ENCODE results near the gene PPP1R1A.

- TF ChIP-seq CTCF (conservative IDR thresholded peaks at IDR 0.05; ENCODE audit: low read depth, low read length) (no peak), EZH2 (IDR thresholded peaks at IDR 0.05; ENCODE audit: borderline replicate concordance, low read depth, low read length, poor library complexity, severe bottlenecking) (no peak)
Measured at GRCh38 chr12:54616933-54617680, 28.6 kb upstream of the PPP1R1A start.
